Measurements from ENCODE around the gene SMPD4.
"Not testable (repeated sequence)": the region's sequence is repeated elsewhere in the genome, so short reads cannot be mapped to it uniquely, and the experiment has no call there.

DNA sequence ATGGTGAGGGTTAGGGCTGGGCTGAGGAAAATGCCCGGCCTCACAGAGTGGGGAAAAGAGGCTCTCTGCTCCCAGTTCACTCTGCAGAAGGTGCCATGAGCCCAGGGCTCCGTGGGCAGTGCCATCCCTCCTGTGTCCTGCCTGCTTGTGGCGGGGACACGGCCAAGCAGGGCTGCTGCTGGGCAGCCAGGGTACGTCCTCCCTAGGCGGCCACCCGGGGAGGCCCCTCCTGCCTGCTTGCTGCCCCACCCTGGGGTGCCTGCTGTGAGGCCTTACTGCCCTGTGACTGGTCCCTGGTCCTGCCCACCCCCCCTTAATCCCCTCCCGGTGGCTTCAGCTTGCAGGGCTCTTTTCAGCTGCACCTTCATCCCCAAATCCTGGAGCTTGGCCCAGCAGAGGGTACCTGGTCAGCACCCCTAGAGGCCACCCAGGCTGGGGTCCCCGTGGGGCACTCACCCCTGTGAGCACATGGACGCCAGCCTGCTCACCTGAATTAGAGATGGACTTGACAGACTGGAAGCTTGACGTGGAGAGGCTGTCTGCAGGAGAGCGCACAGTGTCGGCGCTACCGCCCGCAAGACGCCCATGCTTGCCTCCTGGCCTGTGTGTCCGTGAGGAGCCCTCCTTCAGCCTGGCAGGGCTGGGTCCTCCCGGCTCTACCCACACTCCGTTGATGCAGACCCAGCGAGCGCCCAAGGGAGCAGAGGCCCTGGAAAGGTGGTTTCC, 39.6 kb downstream of the SMPD4 start:
- TF ChIP-seq, protein P1, sequence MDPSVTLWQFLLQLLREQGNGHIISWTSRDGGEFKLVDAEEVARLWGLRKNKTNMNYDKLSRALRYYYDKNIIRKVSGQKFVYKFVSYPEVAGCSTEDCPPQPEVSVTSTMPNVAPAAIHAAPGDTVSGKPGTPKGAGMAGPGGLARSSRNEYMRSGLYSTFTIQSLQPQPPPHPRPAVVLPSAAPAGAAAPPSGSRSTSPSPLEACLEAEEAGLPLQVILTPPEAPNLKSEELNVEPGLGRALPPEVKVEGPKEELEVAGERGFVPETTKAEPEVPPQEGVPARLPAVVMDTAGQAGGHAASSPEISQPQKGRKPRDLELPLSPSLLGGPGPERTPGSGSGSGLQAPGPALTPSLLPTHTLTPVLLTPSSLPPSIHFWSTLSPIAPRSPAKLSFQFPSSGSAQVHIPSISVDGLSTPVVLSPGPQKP (IDR thresholded peaks at IDR 0.05; ENCODE audit: borderline replicate concordance, low read depth, low read length): not testable (repeated sequence)
- not testable (repeated sequence) for TF ChIP-seq MXI1 (IDR thresholded peaks at IDR 0.05; ENCODE audit: borderline replicate concordance, low read depth, low read length); CEBPB (IDR thresholded peaks at IDR 0.05; ENCODE audit: low read depth, low read length)
- TF ChIP-seq, protein P2, sequence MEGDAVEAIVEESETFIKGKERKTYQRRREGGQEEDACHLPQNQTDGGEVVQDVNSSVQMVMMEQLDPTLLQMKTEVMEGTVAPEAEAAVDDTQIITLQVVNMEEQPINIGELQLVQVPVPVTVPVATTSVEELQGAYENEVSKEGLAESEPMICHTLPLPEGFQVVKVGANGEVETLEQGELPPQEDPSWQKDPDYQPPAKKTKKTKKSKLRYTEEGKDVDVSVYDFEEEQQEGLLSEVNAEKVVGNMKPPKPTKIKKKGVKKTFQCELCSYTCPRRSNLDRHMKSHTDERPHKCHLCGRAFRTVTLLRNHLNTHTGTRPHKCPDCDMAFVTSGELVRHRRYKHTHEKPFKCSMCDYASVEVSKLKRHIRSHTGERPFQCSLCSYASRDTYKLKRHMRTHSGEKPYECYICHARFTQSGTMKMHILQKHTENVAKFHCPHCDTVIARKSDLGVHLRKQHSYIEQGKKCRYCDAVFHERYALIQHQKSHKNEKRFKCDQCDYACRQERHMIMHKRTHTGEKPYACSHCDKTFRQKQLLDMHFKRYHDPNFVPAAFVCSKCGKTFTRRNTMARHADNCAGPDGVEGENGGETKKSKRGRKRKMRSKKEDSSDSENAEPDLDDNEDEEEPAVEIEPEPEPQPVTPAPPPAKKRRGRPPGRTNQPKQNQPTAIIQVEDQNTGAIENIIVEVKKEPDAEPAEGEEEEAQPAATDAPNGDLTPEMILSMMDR (conservative IDR thresholded peaks at IDR 0.05; ENCODE audit: low read depth, low read length): not testable (repeated sequence)
- TF ChIP-seq, protein P3, sequence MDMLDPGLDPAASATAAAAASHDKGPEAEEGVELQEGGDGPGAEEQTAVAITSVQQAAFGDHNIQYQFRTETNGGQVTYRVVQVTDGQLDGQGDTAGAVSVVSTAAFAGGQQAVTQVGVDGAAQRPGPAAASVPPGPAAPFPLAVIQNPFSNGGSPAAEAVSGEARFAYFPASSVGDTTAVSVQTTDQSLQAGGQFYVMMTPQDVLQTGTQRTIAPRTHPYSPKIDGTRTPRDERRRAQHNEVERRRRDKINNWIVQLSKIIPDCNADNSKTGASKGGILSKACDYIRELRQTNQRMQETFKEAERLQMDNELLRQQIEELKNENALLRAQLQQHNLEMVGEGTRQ (IDR thresholded peaks at IDR 0.05; ENCODE audit: low read depth, low read length): not testable (repeated sequence)

Measured in IMR-90 (cell line).